ENCODE data around the gene VAC14.

The VAC14 gene

DNA sequence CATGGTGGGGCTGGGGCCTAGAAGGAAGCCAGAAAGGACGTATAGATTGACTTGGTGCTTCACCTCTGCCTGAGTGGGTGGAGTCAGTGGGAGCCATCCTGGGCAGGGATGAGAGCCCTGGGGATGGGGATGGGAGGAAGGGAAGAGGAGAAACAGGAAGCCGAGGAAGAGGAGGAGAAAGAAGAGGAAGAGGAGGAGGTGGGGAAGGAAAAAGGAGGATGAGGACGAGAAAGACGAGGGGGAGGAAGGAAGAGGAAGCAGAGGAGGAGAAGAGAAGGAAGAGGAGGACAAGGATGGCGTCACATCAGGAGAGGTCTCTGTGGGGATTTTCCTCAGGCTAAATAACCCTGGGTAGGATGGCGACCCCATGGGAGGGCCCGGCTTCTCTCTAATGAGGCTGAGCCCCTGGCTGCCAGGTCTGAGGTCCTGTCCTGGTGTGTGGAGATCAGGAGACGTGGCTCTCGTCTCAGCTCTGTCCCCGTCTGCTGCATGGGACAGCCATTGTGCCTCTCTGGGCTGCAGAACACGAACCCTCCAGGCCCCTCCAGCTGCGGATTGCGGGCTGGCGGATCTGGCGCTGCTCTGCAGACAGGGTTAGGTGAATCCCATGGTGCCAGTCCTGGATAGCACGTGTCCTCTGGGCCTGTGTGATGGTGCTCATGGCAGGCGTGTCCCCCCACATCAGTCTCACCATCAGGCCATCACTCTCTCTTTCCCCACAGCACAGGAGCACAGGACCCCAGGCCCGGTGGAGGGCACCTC is 79.6 kb downstream of the VAC14 start:
- DNase-seq: no peak

GRCh38 chr16:70720425-70721201 is 80.3 kb downstream of the VAC14 start:
- no peak for DNase-seq

DNA sequence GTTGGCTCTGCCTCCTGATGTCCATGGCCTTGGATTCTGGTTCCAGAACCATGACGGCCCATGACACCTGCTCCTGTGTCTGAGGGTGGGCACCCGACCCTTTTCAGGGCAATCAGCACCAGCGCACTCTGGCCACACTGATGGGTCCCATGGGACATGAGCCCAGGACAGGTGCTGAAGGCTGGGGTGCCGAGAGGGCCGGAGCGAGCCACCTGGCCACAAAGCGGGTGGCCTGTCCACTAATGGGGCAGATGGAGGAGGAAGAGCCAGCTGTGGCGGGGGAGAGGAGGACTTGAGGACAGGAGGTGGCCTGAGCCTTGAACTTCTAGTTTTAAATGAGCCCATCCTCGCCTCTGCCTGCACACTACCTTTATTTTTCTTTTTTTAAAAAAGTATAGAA is 83.9 kb downstream of the VAC14 start:
- DNase-seq: no peak

DNA sequence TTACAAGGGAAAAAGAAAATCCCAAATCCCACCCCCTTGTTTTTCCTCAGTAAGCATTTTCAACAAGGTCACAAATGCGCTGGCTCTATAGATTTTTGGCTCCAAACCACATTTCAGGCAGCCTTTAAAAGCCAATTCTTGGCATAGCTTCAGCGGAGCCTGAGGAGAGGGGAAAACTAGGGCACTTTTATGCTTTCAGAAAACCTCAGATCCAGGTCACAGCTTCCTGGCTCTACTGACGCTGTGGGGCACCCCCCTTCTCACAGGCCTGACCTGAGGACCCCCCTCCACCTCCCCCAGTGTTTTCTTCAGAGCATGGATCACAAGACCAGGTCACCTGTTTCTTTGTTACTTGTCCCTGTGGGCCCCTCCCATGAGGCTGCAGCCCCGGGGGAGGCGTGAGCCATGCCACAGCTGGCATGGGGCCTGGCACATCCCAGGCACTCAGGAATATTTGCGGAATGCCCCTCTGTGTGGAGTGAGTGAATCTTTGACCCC is 85.0 kb downstream of the VAC14 start:
- no peak for DNase-seq

- DNase-seq: no peak
These were observed 85.7 kb downstream of the VAC14 start for GRCh38 chr16:70715055-70715858.

GRCh38 chr16:70714581-70715054 is 86.3 kb downstream of the VAC14 start:
- no peak for DNase-seq

- no peak for DNase-seq
These were observed 87.1 kb downstream of the VAC14 start for GRCh38 chr16:70713824-70714223.

GRCh38 chr16:70713342-70713741 is 87.6 kb downstream of the VAC14 start:
- DNase-seq: no peak

- DNase-seq: no peak
These were observed 88.0 kb downstream of the VAC14 start for GRCh38 chr16:70712942-70713341.

DNA sequence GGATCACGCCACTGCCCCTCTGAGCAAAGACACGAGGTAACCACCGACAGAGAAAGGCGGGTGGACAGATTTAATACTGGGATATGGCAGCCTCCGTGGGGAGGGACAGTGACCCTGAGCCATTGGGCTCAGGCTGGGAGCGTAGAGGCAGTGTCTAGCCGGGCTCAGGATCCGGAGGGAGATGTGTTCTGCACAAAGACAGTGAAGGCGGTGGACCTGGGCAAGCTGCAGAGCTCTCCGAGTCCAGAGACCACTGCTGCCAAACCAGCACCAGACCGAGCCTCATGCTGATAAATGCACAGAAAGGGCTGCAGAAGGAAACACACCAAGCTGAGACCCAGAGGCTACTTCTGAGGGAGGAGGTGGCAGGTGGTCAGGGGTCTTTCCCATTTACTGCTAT is 88.6 kb downstream of the VAC14 start:
- no peak for DNase-seq

DNA sequence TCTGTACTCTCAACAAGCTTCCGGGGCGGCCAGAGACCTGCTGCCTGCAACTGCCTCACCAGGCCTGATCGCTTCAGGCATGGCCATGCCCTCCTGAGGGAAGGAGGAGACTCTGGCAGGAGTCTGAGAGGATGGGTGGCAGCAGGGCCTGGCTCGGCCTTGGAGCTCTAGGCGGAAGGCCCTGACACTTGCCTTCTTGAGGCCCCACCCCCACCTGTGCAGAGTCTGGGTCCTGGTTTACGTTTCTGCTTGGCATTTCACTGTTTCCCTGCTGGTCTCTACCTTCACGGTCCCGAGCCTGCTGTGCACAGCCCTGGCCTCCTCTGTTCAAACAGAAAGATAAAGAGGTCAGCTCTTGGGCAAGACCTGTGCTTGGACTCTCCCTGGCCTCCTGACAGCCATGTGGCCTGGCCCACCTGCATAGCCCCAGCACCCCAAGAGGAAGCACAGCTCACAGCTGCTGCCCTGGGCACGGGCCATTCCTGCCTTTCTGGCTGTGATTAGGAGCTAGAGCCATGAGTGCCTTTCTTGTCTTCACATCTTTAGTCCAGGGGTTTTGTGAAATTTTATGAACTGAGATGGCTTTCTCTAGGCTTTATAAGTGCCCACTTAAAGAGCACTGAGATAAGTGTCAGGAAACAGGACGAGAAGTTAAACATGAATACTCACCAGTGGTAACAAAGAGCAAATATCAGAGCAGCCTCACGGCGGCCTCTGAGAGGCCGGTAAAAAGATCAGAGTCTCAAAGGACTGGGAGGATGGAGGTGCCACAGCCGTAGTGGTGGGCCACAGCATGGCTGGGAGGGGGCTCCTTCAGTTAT is 89.5 kb downstream of the VAC14 start:
- no peak for DNase-seq

DNA sequence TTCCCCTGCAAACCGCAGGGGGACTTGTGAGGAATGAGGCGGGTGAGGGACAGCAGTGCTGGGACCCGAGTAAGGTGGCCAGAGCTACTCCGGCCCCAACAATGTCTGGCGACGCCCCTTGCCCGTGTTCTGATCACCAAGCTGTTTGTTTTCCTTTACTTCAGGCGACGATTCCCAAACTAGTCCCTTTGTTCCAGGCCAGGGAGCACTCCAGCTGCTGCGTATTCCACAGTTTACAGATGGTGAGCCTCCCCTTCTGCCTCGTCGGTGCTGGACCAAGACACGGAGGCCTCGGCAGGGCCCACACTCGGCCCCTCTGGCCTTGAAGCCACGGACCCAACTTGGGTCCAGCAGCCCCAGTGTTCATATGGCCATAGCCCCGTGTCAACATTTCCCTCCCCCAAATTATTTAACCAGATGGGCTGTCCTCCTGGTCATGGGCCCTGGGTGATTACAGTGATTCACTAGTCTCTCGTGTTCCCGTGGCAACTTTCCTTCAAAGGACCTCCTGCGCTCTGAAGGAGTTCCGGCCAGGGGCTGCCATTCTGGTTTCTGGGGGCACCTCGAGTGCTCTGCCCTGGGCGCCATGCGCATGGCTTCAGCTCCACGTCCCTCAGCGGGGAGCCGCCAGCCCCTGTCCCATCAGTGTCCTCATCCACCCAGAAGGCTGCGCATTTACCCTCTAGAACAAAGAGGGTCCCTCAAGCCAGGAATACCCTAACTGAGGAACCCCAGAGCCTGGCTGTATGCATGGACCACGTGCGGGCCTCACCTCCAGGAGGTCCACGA is 90.3 kb downstream of the VAC14 start:
- no peak for DNase-seq

DNA sequence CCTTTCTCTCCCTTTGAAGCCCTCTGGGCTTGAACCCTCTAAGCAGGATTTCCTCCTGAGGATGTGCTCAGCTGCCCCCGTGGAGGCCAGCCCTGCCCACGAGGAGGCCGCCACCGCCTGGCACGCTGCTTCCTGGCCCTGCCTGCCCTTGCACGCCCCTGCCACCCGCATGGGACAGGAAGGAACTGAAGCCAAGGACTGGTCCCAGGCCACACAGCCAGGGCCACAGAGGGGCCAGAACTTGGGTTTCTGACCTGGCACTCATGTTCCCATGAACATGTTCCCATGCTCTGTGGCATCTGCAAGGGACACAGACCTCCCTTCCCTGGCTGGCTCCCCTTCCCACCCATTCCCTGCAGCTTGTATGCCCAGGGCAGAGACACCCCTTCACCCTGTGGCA is 91.0 kb downstream of the VAC14 start:
- DNase-seq: no peak

GRCh38 chr16:70709457-70709856 is 91.5 kb downstream of the VAC14 start:
- no peak for DNase-seq

DNA sequence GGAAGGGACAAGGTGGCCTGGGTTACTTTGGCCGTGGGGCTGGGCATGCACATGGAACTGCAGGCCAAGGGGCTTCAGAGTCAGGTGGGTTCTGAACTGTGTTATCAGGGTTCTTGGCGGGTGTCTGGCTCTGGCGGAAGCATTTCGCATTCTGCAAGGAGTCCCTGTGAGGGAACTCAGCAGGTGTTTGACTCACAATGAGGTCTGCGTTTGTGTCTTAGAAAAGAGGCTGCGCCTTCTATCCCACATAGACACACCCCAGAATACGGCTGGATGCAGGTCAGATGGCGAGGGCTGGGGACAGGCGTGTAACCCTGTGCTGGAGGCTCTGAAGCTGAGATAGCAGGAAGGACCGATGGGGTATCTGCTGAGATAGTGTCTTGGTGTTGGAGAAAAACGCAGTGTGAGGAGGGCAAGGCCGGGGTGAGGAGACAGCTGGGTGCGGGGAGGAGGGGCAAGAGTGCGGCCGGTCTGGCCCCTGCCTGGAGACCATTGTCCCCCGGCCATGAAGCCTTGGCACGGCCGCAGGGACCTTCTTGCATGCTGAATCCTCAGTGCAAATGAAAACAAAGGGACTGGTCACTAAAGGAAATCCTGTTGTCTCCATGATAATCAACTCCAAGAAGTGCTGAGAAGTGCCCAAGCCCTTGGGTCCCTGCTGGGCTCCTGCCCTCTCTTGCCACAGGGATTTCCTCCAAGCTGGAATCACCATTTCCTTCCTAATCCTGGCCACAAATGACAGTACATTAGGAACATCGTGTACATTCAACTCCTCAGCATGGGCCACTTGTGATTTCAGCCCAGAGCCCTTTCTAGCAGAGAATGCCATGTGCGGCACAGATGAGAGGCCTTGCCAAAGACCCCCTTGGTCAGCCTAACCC is 92.4 kb downstream of the VAC14 start:
- DNase-seq: no peak

DNA sequence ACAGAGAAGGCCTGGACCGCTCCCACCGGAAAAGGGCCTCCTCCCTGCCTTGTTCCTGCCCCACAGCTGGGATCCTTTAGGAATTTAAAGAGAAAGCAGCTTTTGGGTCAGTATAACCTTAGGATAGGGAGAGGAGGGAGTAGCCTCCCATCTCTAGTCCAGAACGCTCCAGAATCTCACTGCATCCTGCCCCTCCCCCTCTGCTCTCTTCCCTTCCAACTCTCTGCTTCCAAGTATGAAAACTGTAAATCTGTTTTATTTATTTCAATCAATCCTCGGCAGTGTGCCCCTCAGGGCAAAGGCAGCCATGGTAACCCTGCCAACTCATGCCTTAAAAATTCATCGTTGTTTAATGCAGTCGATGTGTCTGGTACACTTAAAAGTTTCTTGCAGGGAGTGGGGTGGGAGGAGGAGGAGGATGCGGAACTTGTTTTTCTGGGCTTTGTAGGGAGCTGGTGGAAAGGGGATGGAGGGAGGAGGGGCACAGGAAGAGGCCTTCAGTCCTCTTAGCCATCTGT is 94.0 kb downstream of the VAC14 start:
- no peak for DNase-seq

- no peak for DNase-seq
These were observed 95.9 kb downstream of the VAC14 start for GRCh38 chr16:70705056-70705455.

DNA sequence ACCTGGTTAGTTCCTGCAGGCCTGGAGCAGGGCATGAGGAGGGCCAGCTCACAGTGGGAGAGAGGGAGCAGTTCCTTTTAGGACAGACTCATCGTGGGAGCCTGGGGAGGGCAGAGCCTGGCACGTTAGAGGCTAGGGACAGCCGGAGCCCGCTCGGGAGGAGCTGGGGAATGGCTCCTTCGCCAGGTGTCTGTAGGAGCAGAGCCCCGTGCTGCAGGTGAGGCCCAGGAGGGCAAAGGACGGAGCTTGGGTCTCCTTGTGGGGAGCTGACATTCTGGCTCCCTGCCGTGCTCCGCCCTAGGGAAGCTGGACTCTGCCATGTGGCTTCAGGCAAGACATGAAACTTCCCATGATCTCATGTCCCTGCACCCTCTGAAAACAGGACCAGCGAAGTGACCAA is 96.4 kb downstream of the VAC14 start:
- no peak for DNase-seq

- no peak for DNase-seq
These were observed 97.0 kb downstream of the VAC14 start for GRCh38 chr16:70703835-70704381.

Measured in CD4-positive, alpha-beta T cell treated with Interleukin-15 for 1 hour (primary cell).